Sigmoid colon (tissue), 7 donors: ENCODE measurements around the gene PGAP3. TPM values are rescaled to one million over a fixed set of nuclear protein-coding genes. Genes with fewer than 3 reads are reported as not detected.

Experiments used
- DNase-seq: peaks from one replicate; pipeline ENCODE4 v3.0.0-alpha.2; 2019
- H3K27ac ChIP-seq, 4 donors: fragments of 200-600 bp; sonication (generic); one replicate each; pipeline ENCODE4 v1.5.1; 2016 to 2019; ENCODE audit warnings: mild to moderate bottlenecking in 1 of 4
- H3K27me3 ChIP-seq, 3 donors: fragments of 200-600 bp; sonication (generic); one replicate each; pipeline ENCODE4 v1.5.1; 2019; ENCODE audit warnings: mild to moderate bottlenecking in 1 of 3
- H3K36me3 ChIP-seq, 4 donors: fragments of 200-600 bp; sonication (generic); one replicate each; pipeline ENCODE4 v1.5.1; 2016 to 2019
- H3K4me1 ChIP-seq, 4 donors: fragments of 200-600 bp; sonication (generic); one replicate each; pipeline ENCODE4 v1.5.1; 2017 to 2019
- H3K4me3 ChIP-seq, 4 donors: fragments of 200-600 bp; sonication (generic); one replicate each; pipeline ENCODE4 v1.5.1; 2017 to 2019; ENCODE audit warnings: mild to moderate bottlenecking in 2 of 4, moderate library complexity in 1 of 4
- H3K9me3 ChIP-seq, 4 donors: fragments of 200-600 bp in 3 of 4; sonication (generic) in 3 of 4; one replicate each; pipeline versions ENCODE4 v1.5.1 to v1.6.1; 2013 to 2019
- EP300 ChIP-seq, 4 donors: sonication (generic); formaldehyde crosslinking; IDR thresholded peaks; one replicate each; pipeline ENCODE4 v1.6.1; 2017; ENCODE audit warnings: antibody characterized with exemption in 4 of 4
- POLR2A ChIP-seq, 2 donors: fragments of 450-650 bp; IDR thresholded peaks; one replicate each; pipeline ENCODE4 v1.6.1; 2016; ENCODE audit warnings: antibody characterized with exemption in 2 of 2, mild to moderate bottlenecking in 2 of 2, moderate library complexity in 2 of 2
- POLR2AphosphoS5 ChIP-seq, 4 donors: sonication (generic); formaldehyde crosslinking; IDR thresholded peaks; one replicate each; pipeline ENCODE4 v1.6.1; 2017; ENCODE audit warnings: antibody characterized with exemption in 4 of 4
- WGBS, 2 donors: extraction: QIAGEN DNeasy Blood & Tissue Kit; methylation state at CpG; one replicate each; pipeline ENCODE4 v1.1.7; 2013; 5-methylcytosine and 5-hydroxymethylcytosine counted together
- intact Hi-C: fragments of 100-400 bp; cut with DNase I; formaldehyde crosslinking; loops from one replicate; pipeline ENCODE4 v1.15.1; 2023
- polyA plus RNA-seq, 3 donors: library from polyadenylated mRNA; stranded (reverse); fragments of 200-250 nt; gene quantifications; one replicate each; pipeline ENCODE4 v1.2.3, GENCODE V29; 2013
- total RNA-seq, 4 donors: library from RNA; depleted of rRNA; stranded (reverse); fragments of >200 nt; gene quantifications; one replicate each; pipeline ENCODE4 v1.1.0, GENCODE V29; 2016
- TF ChIP-seq, protein P1 (sequence below), 4 experiments: fragments of 450-650 bp in 3 of 4; fragments of 200-600 bp in 1 of 4; IDR thresholded peaks; one replicate each; pipeline ENCODE4 v1.5.1; 2016 to 2019; ENCODE audit warnings: antibody characterized with exemption in 4 of 4, mild to moderate bottlenecking in 3 of 4, moderate library complexity in 2 of 4
- donor health status: healthy with polysubstance abuse.
- donor health status: Bipolar disorder and iron deficiency.
- donor health status: healthy.

Gene PGAP3, protein sequence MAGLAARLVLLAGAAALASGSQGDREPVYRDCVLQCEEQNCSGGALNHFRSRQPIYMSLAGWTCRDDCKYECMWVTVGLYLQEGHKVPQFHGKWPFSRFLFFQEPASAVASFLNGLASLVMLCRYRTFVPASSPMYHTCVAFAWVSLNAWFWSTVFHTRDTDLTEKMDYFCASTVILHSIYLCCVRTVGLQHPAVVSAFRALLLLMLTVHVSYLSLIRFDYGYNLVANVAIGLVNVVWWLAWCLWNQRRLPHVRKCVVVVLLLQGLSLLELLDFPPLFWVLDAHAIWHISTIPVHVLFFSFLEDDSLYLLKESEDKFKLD
- total RNA-seq (10 to 100 TPM in 1 of 4 donors, 1 to 10 TPM in 3; 6.9 to 12.1 (median 8.2) TPM), polyA plus RNA-seq (10 to 100 TPM in 1 of 3 donors, 1 to 10 TPM in 2; 7.2 to 29.6 (median 8.4) TPM)

DNA sequence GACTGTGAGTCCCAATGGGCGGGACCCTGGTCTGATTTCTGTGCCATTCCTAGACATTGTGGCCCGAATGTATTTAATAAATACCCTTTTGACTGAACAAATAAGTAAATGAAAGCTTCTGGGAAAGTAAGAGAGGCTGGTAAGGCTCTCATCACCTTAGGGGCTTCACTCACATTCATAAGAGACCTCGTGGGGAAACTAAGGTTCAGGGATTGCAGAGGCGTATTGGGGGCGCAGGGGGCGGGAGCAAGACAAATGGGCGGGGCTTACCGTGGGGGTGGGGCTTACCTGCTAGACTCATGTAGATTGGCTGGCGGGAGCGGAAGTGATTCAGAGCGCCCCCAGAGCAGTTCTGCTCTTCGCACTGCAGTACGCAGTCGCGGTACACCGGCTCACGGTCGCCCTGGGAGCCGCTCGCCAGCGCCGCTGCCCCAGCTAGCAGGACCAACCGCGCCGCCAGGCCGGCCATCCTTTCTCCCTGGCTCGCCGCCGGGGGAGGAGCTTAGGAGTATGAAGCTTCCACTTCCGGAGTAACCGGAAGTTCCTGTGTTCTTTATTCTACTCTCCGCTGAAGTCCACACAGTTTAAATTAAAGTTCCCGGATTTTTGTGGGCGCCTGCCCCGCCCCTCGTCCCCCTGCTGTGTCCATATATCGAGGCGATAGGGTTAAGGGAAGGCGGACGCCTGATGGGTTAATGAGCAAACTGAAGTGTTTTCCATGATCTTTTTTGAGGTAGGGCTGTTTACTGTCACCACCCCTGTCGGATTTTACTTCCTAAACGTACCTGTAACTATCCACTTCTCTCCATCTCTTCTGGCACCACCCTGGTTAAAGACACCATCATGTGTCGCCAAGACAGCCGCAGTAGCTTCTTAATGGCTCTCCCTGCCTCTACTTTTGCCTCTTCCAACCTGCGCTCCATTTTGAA, at the start of gene PGAP3:
Gene PGAP3 (minus strand): TSS at position 512 of the 929 bp plus-strand sequence. CDS start 43 bp downstream, at position 469.
- intact Hi-C loops: loop anchor here (5.0 kb wide), 2 partner anchors 44 to 64 kb away; partner anchors contain the start of gene MIEN1
- H3K27me3 ChIP-seq: no peaks in the 10 kb centered on the region
- peak; percentile 92 for DNase-seq
- peak within 1 kb of the TSS; percentile 84 to 92 (median 88) for H3K27ac ChIP-seq
- no peaks in the 10 kb centered on the region for H3K9me3 ChIP-seq
- peaks cover 0 to 15% (median 15%) of the 10 kb centered on the region in 4 donors for H3K4me1 ChIP-seq
- peak within 1 kb of the TSS; percentile 62 to 71 (median 66) for H3K4me3 ChIP-seq
- peak; percentile 37 to 69 (median 58) for TF ChIP-seq POLR2AphosphoS5 (IDR thresholded peaks at IDR 0.05)
- TF ChIP-seq, protein P1, sequence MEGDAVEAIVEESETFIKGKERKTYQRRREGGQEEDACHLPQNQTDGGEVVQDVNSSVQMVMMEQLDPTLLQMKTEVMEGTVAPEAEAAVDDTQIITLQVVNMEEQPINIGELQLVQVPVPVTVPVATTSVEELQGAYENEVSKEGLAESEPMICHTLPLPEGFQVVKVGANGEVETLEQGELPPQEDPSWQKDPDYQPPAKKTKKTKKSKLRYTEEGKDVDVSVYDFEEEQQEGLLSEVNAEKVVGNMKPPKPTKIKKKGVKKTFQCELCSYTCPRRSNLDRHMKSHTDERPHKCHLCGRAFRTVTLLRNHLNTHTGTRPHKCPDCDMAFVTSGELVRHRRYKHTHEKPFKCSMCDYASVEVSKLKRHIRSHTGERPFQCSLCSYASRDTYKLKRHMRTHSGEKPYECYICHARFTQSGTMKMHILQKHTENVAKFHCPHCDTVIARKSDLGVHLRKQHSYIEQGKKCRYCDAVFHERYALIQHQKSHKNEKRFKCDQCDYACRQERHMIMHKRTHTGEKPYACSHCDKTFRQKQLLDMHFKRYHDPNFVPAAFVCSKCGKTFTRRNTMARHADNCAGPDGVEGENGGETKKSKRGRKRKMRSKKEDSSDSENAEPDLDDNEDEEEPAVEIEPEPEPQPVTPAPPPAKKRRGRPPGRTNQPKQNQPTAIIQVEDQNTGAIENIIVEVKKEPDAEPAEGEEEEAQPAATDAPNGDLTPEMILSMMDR (IDR thresholded peaks at IDR 0.05): no peak
- TF ChIP-seq POLR2A (IDR thresholded peaks at IDR 0.05): peak in 1 of 2 donors; percentile 50
- peaks cover 0 to 18% (median 0%) of the 10 kb centered on the region in 4 donors for H3K36me3 ChIP-seq
- WGBS, 2 donors: 1 to 4% methylated on average over 45 of the region's 45 CpGs

DNA sequence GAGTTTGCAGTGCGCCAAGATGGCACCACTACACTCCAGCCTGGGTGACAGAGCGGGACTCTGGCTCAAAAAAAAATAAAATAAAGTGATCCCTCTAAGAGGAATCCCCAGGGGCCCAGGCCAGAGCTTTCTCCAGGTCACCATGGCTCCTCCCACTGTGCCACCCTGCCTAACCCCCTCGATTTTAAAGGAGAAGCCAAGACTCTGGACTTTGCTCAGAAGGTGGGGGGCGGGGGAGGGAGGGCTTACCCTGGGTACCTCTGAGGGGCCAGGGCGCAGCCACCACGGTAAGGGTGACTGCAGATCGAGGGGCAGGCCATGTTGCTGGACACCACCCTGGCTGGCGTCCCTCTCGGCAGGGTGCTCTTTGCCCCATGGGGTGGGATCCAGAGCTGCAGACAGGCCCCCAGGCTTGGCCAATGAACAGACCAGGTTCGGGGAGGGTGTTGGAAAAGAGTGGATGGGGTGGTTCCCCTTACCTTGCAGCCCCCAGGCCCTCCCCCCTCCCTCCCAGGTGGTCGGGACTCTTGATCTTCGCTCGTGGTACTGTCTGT, 49.4 kb upstream of the PGAP3 start:
- TF ChIP-seq POLR2A (IDR thresholded peaks at IDR 0.05) (no peak), EP300 (IDR thresholded peaks at IDR 0.05) (no peak), POLR2AphosphoS5 (IDR thresholded peaks at IDR 0.05) (no peak)
- TF ChIP-seq, protein P1 (IDR thresholded peaks at IDR 0.05): no peak
- intact Hi-C loops: no loop called here
- Histone ChIP-seq H3K27ac (no peak overlapping the region), H3K36me3 (no peaks in the 10 kb centered on the region), H3K27me3 (peaks cover 32 to 67% (median 59%) of the 10 kb centered on the region in 3 donors), H3K4me1 (peaks cover 0 to 27% (median 22%) of the 10 kb centered on the region in 4 donors), H3K9me3 (no peaks in the 10 kb centered on the region), H3K4me3 (no peak overlapping the region)
- 14 to 43% methylated on average over 13 of the region's 13 CpGs for WGBS, 2 donors
- no peak for DNase-seq

DNA sequence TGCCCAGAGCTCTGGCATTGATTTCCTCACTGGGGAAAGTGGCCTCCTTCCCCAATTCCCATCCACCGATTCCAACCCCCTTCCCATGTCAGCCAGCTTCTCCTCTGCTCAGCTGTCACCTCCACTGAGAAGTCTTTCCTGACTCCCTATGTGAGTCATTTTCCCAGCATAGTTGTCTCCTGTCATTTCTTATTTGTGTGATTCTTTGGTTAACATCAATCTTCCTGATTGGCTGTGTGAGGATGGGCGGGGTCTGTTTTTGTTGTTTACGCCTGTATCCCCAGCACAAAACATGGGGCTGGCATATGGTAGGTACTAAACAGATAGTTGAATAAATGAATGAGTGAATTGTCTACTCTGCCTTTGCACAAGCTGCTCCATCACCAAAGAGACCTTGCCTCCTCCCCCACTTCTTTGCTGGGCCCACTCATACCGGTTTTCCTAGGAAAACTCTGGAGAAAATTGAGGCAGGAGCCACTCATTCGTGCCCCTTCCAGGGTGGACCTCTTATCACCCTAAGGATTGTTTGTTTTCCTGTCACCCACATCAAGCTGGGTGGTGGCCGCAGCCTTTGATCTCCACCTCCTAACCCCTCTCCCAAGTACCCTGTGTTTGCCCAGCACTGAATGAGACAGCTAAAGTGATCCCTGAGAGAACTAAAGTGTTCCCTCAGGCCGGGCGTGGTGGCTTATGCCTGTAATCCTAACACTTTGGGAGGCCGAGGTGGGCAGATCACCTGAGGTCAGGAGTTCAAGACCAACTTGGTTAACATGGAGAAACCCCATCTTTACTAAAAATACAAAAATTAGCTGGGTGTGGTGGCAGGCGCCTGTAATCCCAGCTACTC, 48.7 kb upstream of the PGAP3 start:
- Histone ChIP-seq H3K4me3 (no peak overlapping the region), H3K9me3 (no peaks in the 10 kb centered on the region), H3K36me3 (no peaks in the 10 kb centered on the region), H3K27ac (no peak overlapping the region), H3K27me3 (peaks cover 32 to 60% (median 57%) of the 10 kb centered on the region in 3 donors), H3K4me1 (peaks cover 0 to 27% (median 22%) of the 10 kb centered on the region in 4 donors)
- intact Hi-C loops: no loop called here
- WGBS, 2 donors: 24 to 68% methylated on average over 10 of the region's 10 CpGs
- DNase-seq: no peak
- TF ChIP-seq POLR2AphosphoS5 (IDR thresholded peaks at IDR 0.05) (no peak), POLR2A (IDR thresholded peaks at IDR 0.05) (no peak), EP300 (IDR thresholded peaks at IDR 0.05) (no peak)
- TF ChIP-seq, protein P1 (IDR thresholded peaks at IDR 0.05): no peak

DNA sequence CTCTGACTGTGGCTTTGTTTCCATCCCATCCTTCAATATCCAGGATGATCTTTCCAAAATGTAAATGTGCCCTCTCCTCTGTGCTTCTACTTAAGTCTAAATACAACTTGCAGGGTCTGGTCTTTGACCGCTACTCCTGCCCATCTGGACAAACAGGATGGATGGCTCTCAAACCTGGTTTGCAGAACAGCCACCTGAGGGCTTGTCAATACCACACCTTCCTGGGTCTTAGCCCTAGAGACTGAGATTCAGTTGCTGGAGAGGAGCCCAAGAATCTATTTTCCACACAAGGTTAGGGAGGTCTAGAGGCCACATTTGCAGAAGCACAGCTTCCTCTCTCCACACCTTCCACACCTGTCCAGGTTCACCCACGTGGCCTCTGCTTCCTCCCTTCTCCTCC, 48.0 kb upstream of the PGAP3 start:
- no peak for DNase-seq
- Histone ChIP-seq H3K9me3 (no peaks in the 10 kb centered on the region), H3K27ac (no peak overlapping the region), H3K4me1 (peaks cover 0 to 27% (median 22%) of the 10 kb centered on the region in 4 donors), H3K27me3 (peaks cover 28 to 53% (median 50%) of the 10 kb centered on the region in 3 donors), H3K36me3 (no peaks in the 10 kb centered on the region), H3K4me3 (no peak overlapping the region)
- intact Hi-C loops: no loop called here
- TF ChIP-seq, protein P1 (IDR thresholded peaks at IDR 0.05): no peak
- TF ChIP-seq POLR2A (IDR thresholded peaks at IDR 0.05) (no peak), POLR2AphosphoS5 (IDR thresholded peaks at IDR 0.05) (no peak), EP300 (IDR thresholded peaks at IDR 0.05) (no peak)
- WGBS, 2 donors: 15 to 52% methylated on average over 2 of the region's 2 CpGs
